Mammary epithelial cell (primary cell): ENCODE measurements around the gene KCNJ9.

Source experiments
- CTCF ChIP-seq, 2 donors: IDR thresholded peaks in 1 of 2; conservative IDR thresholded peaks in 1 of 2; 2 replicates each; pipeline ENCODE4 v1.5.1; 2011 to 2012; ENCODE audit warnings: inconsistent platforms in 2 of 2, low read length in 2 of 2, mild to moderate bottlenecking in 2 of 2, control low read depth in 1 of 2, low read depth in 1 of 2; ENCODE audit not compliant: insufficient read depth in 1 of 2; ENCODE audit errors: extremely low read depth in 1 of 2
- EZH2 ChIP-seq: IDR thresholded peaks from 2 replicates; pipeline ENCODE4 v1.6.1; 2012; ENCODE audit warnings: low read length, inconsistent platforms, borderline replicate concordance

DNA sequence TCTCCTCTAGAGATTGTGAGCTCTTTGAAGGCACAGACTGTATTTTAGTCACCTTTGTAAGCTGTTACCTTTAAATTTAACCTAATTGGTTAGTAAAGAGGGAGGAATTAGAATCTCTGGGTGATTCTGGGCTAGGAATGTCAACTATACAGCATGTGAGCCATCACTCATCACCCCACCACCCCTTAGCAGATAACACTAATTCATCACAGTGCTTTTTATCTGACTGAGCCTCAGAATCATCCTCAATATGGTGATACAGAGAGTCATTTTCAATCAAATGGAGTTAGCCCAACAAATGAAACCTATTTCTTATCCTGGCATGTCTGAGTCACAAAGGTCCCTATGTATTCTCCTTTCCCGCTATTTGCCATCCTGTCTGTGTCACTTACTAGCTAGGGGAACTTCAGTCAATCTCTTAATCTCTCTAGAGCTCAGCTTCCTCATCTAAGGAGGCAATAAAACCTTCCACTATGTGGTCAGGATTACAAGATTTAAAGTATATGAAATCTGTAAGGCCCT is 24.6 kb upstream of the KCNJ9 start:
- no peak for TF ChIP-seq CTCF (conservative IDR thresholded peaks at IDR 0.05 in 1 of 2, IDR thresholded peaks at IDR 0.05 in 1 of 2; ENCODE audit: extremely low read depth in 1 of 2, insufficient read depth in 1 of 2, low read depth in 1 of 2, low read length in 2 of 2)
- no peak for TF ChIP-seq EZH2
